GM20000 (cell line): ENCODE results near the gene STAMBPL1.

ENCODE experiments used
- DNase-seq: peaks from one replicate; pipeline ENCODE4 v3.0.0; 2012; ENCODE audit warnings: low spot score
- CTCF ChIP-seq: IDR thresholded peaks from 2 replicates; pipeline ENCODE4 v1.5.1; 2012; ENCODE audit warnings: mild to moderate bottlenecking, control low read depth; ENCODE audit errors: extremely low read depth, missing control alignments

Gene STAMBPL1

DNA sequence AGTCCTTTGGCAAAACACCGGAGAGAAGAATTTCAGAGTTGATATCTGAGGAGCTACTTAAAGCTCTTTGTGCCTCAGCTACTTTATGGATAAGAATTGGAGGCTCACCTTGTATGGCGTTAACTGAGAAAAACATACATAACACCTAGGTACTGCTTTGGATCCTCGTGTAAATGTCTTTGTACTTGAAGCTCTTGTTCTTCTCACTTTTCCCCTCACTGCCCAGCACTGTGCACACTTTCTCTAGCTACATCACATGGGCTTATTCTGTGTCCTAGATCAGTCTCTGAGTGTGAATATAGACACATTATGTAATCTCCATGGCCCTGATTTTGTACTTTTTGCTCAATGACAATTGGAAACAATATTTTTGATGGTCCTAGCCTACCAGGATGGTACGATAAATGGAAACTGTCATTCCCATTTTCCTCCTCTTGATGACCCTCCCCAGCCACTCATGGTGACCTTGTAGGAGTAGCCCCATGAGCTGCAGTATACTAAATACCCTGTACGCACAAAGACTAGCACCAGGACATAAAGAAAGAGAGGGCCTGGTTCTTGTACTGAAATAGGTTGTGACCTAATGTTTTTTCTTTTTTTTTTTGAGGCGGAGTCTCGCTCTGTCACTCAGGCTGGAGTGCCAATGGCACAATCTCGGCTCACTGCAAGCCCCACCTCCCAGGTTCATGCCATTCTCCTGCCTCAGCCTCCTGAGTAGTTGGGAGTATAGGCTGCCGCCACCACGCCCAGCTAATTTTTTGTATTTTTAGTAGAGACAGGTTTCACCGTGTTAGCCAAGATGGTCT is 22.1 kb downstream of the STAMBPL1 start:
- no peak for DNase-seq
- TF ChIP-seq CTCF, result no peak

GRCh38 chr10:88903715-88904114 is 23.7 kb downstream of the STAMBPL1 start:
- DNase-seq, result no peak
- no peak for TF ChIP-seq CTCF

DNA sequence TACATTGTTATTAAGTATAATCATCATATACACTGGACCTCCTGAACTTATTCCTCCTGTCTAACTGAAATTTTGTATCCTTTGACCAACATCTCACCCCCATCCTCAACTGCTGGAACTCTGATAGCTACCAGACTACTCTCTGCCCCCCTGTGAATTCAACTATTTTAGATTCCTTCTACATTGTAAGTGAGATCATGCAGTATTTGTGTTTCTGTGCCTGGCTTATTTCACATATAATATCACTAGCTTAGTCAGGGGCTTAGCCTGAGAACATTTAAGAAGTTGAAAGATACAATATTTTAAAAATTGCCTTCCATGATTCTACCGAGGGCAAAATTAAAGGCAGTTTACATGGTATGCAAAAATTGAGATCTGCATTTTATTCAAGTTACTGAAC is 26.9 kb downstream of the STAMBPL1 start:
- DNase-seq, result no peak
- no peak for TF ChIP-seq CTCF

- no peak for TF ChIP-seq CTCF
- DNase-seq, result no peak
Observed at GRCh38 chr10:88908194-88908593, 28.1 kb downstream of the STAMBPL1 start.

- DNase-seq, result no peak
- no peak for TF ChIP-seq CTCF
Observed at GRCh38 chr10:88911116-88911515, 31.1 kb downstream of the STAMBPL1 start.

GRCh38 chr10:88911851-88912250 is 31.8 kb downstream of the STAMBPL1 start:
- no peak for DNase-seq
- TF ChIP-seq CTCF, result no peak

- no peak for TF ChIP-seq CTCF
- no peak for DNase-seq
Observed at GRCh38 chr10:88913127-88913526, 33.1 kb downstream of the STAMBPL1 start.
